Non-pigmented ciliary epithelial cell (primary cell): ENCODE measurements around the gene TMEM82.

ENCODE experiments used
- DNase-seq: peaks from one replicate; pipeline ENCODE4 v3.0.0-alpha.2; 2010; ENCODE audit warnings: low read depth

Gene TMEM82

DNA sequence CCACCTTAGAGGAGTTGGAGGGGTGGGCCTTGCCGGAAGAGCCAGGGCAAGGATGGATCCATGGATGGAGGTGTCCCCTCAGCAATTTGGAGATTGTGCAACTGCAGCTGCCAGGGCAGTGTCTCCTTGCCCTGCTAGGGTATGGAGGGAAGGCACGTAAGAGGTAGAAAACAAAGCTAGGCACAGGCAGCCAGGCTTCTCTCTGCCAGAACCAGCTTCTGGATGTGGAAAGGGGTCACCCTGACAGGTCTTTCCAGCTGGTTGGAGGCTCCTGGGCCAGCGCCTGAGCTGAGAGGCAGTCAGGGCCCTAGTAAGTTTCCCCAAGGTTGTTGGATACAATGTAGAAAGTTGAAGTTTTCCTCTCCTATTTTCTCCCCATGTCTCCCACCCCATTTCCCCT, 21.4 kb upstream of the TMEM82 start:
- DNase-seq, result no peak

GRCh38 chr1:15722411-15722810, 19.9 kb upstream of the TMEM82 start:
- no peak for DNase-seq

GRCh38 chr1:15722836-15723532, 19.3 kb upstream of the TMEM82 start:
- DNase-seq, result no peak

- DNase-seq, result no peak
Observed at GRCh38 chr1:15723631-15724246, 18.6 kb upstream of the TMEM82 start.

DNA sequence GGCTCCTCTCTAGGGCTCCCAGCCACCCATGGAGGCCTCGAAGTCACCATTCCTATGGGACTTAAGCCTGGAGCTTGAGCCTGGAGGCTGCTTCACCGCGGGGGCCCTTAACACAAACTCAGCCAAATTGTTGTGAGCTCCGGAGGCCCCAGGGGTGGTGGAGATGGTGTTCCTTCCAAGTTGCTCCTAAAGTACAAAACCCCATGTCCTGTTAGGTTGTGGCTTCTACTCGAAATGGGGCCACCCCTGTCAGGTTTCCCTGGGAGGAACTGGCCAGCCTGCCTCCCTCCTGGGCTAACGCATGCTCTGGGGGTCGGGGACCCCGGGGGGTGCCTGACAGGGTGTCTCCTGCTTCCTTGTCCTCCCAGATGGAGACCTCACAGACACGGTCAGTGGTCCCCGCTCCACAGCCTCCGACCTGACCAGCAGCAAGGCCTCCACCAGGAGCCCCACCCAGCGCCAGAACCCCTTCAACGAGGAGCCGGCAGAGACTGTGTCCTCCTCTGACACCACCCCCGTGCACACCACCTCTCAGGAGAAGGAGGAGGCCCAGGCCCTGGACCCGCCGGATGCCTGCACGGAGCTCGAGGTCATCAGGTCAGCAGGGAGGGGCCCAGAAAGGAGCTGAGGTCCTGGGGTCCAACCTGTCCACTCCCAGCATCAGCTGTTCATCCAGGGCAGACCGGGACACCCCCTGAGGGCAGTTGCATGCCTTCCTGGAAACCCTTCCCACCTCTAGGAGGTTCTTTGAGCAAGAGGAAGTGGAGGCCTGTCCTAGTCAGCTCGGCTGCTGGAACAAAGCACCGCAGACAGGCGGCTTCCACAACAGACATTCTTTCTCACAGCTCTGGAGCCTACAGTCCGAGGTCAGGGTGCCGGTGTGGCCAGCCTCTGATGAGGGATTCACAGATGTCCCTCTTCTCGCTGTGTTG, 17.1 kb upstream of the TMEM82 start:
- DNase-seq, result no peak

GRCh38 chr1:15726508-15726907, 15.8 kb upstream of the TMEM82 start:
- DNase-seq, result no peak

DNA sequence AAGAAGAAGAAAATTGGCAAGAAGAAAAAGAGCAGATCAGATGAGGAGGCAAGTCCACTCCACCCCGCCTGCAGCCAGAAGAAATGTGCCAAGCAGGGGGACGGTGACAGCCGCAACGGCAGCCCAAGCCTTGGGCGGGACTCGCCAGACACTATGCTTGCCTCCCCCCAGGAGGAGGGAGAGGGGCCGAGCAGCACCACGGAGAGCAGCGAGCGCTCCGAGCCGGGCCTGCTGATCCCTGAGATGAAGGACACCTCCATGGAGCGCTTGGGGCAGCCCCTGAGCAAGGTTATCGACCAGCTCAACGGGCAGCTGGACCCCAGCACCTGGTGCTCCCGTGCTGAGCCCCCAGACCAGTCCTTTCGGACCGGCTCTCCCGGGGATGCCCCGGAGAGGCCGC, 15.3 kb upstream of the TMEM82 start:
- DNase-seq, result no peak

DNA sequence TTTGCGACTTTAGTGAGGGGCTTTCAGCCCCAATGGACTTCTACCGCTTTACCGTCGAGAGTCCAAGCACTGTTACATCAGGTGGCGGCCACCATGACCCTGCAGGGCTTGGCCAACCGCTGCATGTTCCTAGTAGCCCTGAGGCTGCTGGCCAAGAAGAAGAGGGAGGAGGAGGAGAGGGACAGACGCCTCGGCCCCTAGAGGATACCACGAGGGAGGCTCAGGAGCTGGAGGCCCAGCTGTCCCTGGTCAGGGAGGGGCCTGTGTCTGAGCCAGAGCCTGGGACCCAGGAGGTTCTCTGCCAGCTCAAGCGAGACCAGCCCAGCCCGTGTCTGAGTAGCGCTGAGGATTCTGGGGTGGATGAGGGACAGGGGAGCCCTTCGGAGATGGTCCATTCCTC, 14.9 kb upstream of the TMEM82 start:
- no peak for DNase-seq

GRCh38 chr1:15727866-15728534, 14.3 kb upstream of the TMEM82 start:
- DNase-seq, result no peak

- no peak for DNase-seq
Observed at GRCh38 chr1:15728937-15729657, 13.2 kb upstream of the TMEM82 start.

- no peak for DNase-seq
Observed at GRCh38 chr1:15730423-15730822, 11.9 kb upstream of the TMEM82 start.

- no peak for DNase-seq
Observed at GRCh38 chr1:15730936-15731335, 11.4 kb upstream of the TMEM82 start.

DNA sequence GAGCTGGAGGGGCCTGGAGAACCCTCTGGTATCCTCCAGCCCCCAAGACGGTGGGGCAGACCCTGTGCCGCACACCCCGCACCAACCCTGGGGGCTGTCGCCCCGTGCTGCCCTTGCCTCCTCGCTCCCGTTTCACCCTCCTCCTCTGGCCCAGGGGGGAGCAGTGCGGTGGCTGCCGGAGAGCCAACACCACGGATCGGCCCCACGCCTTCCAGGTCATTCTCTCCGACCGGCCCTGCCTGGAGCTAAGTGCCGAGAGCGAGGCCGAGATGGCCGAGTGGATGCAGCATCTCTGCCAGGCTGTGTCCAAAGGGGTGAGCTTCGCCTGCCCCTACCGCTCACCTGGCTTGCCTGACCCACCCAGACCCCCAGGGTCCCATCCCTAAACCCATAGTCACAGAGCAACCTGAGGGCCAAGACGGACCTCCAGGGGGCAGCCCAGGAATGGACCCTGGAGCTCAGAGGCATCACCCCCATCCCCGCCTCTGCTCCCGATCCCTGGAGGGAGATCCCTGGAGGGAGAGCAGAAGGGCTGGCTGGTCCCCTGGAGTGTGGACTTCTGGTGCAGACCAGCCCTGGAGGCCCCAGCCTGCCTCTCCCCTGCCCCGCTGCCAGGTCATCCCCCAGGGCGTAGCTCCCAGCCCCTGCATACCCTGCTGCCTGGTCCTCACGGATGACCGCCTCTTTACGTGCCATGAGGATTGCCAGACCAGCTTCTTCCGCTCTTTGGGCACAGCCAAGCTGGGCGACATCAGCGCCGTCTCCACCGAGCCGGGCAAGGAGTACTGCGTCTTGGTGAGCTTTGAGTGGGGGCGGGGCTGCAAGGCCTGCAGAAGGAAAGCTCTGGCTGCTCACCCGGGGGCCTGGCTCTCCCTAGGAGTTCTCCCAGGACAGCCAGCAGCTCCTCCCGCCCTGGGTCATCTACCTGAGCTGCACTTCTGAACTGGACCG, 10.3 kb upstream of the TMEM82 start:
- DNase-seq, result no peak

DNA sequence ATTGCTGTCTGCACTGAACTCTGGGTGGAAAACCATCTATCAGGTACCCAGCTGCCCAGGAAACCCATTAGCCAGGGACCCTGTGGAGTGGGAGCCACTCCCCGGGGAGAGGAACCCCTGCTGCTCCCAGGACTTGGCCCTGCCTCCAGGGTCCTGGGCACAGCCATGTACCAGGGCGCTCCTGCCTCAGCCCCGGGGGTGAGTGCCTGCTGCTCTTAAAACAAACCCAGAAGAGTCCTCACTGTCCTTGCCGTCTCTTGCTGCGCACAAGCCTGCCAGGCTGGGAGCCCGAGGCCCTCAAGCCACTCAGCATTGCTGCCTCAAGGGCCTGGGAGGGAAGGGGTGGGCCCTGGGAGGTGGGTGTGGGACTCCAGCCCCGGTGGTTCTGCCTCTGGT, 9.6 kb upstream of the TMEM82 start:
- DNase-seq, result no peak

DNA sequence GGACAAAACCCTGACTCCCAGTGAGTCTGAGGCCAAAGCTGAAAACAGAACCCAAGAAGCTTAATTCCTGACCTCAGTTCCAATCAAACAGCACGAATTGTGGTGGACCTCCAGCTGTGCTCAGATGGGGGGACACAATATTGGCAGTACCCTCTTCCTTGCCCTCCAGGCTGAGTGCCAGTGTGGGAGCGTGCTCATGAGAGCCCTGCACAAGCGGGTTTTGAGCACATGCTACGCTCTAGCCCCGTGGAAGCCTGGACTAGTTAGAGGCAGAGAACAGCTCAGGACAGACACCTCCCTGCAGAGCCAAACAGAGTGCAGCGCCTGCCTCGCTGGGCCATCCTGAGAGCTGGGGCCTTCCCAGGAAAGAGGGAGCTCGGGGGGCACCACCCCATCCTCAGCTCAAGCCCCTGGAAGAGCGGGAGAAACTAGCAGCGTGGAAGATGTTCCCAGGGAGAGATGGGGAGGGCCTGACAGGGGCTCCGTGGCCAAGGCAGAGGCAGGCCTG, 9.0 kb upstream of the TMEM82 start:
- no peak for DNase-seq

DNA sequence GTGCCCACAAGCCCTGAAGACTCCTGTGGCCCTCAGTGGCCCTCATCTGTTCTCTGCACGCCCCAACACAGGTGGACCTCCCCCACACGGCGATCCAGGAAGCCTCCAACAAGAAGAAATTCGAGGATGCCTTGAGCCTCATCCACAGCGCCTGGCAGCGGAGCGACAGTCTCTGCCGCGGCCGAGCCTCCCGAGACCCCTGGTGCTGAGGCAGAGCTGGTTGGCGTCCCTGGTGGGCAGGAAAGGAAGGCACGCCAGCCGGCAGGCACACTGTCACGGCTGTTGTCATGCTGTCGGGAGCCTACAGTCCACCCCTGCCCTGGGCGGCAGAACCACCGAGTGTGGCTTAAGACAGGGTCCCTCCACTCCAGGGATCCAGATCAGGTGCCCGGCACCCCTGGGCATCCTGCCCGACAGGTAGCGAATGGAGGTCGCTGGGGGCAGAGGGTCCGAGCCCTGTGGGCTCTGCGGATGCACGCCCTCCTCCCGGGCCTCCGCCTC, 8.5 kb upstream of the TMEM82 start:
- DNase-seq, result no peak

GRCh38 chr1:15734296-15734695, 8.0 kb upstream of the TMEM82 start:
- no peak for DNase-seq

- no peak for DNase-seq
Observed at GRCh38 chr1:15734901-15735300, 7.4 kb upstream of the TMEM82 start.

DNA sequence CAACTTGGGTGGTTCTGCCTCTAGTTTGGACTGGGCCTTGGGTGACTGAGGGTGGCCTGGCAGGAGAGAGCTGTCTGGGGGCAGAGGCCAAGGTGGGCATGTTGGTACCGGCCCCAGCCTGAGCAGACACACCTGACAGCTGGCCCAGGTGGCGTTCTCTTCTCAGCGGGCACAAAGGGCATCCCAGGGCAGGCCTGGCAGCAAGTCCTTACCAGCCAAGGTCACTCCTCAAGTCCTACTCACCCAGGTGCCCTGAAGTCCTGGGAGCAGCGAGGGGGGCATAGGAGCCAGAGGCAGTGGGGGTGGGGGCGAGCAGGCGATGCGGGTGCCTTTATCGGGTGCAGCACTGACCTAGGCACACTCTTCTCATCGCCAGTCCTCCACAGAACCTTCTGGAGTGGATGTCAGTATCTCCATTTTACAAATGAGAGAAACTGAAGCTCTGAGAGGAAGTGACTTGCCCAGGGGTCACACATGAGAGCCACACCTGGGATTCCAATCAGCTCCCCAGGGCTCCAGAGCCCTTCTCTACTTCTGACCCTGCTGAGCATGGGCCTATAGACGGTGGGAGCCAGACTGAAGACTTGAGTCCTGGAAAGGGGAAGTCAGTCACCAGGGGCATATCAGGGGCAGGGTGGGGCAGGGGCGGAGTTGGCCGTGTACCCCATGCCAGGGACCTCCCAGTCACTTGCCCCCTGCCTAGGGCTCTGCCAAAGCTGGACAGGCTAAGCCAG, 6.8 kb upstream of the TMEM82 start:
- no peak for DNase-seq
